Testis (tissue), 3 donors: ENCODE data around the gene SERPINA1. TPM values are rescaled to one million over a fixed set of nuclear protein-coding genes. Genes with fewer than 3 reads are reported as not detected.

Source experiments
- DNase-seq: peaks from one replicate; pipeline ENCODE4 v3.0.0-alpha.2; 2019
- H3K27ac ChIP-seq, 2 donors: fragments of 200-600 bp; sonication (generic); one replicate each; pipeline ENCODE4 v1.5.1; 2019
- H3K27me3 ChIP-seq: fragments of 200-600 bp; sonication (generic); one replicate; pipeline ENCODE4 v1.5.1; 2019
- H3K36me3 ChIP-seq: fragments of 200-600 bp; sonication (generic); one replicate; pipeline ENCODE4 v1.5.1; 2017; ENCODE audit warnings: low read depth; ENCODE audit errors: missing control alignments
- H3K4me1 ChIP-seq: fragments of 200-600 bp; sonication (generic); one replicate; pipeline ENCODE4 v1.5.1; 2019
- H3K4me3 ChIP-seq, 2 donors: fragments of 200-600 bp; sonication (generic); one replicate each; pipeline ENCODE4 v1.5.1; 2017 to 2019
- H3K9me3 ChIP-seq: fragments of 200-600 bp; sonication (generic); one replicate; pipeline ENCODE4 v1.5.1; 2017
- POLR2A ChIP-seq: fragments of 450-650 bp; IDR thresholded peaks from one replicate; pipeline ENCODE4 v1.6.1; 2017; ENCODE audit warnings: antibody characterized with exemption, mild to moderate bottlenecking, moderate library complexity
- whole genome bisulfite sequencing, 2 donors: methylation state at CpG; one replicate each; pipeline ENCODE4 v1.1.5; 2018; 5-methylcytosine and 5-hydroxymethylcytosine counted together
- intact Hi-C: fragments of 100-400 bp; cut with DNase I; formaldehyde crosslinking; loops from one replicate; pipeline ENCODE4 v1.15.1; 2023; ENCODE audit warnings: low total_unique reads
- polyA plus RNA-seq: library from polyadenylated mRNA; stranded (reverse); fragments of 350-450 nt; fragmentation: Illumina TruSeq; extraction: RNeasy Lipid Tissue Mini Kit (QIAGEN cat#74804); gene quantifications from one replicate; pipeline ENCODE4 v1.2.3, GENCODE V29; 2014; ENCODE audit warnings: low read depth, low replicate concordance; ENCODE audit not compliant: insufficient read depth
- total RNA-seq, 2 donors: library from RNA; depleted of rRNA; stranded (reverse); fragments of >200 nt; gene quantifications; one replicate each; pipeline ENCODE4 v1.2.3, GENCODE V29; 2016
- TF ChIP-seq, protein P1 (sequence below), 3 experiments: fragments of 450-650 bp in 2 of 3; fragments of 200-600 bp in 1 of 3; sonication (generic) in 1 of 3; IDR thresholded peaks; one replicate each; pipeline ENCODE4 v1.5.1; 2016 to 2019; ENCODE audit warnings: antibody characterized with exemption in 3 of 3, mild to moderate bottlenecking in 2 of 3, moderate library complexity in 1 of 3

SERPINA1 gene
- total and polyA plus RNA-seq, 3 donors from 2014 or later = 1.0 to 123 (median 2.2) TPM

DNA sequence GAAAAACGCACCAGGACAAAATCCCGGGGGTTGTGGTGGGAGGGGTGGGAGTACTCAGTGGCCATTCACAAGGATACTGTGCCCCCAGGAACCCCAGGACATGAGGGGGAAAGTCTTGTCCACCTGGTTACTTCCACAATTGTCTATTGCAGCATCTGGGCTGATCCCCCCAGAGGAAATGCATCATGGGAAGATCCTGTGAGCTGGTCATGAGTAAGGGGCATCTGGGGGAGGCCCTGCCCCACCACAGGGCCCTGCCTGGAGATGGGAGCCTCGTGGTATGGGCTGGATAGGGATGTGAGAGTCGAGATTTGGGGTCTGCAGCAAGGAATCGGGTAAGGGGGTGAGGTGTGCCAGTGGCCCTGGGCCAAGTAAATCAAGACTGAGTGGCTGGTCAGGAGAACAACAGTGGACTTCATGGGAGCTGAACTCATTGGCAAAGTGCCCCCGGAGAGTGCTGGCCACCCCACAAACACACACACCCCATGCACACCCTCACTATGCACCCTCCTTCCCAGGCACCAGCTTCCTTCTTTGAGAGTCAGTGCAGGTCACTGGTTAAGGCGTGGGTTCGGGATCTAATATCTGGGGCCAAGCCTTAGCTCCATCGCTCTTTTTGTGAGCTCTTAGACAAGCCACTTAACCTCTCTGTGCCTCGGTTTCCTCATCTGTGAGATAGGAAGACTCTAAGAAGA, 3.0 kb upstream of the SERPINA1 start:
- WGBS, 2 donors = 87 to 93% methylated on average over 9 to 10 of the region's 10 CpGs
- no peaks in the 10 kb centered on the region for H3K9me3 ChIP-seq
- H3K27ac ChIP-seq = no peak overlapping the region
- no peaks in the 10 kb centered on the region for H3K27me3 ChIP-seq
- no peaks in the 10 kb centered on the region for H3K36me3 ChIP-seq
- DNase-seq = no peak
- no peaks in the 10 kb centered on the region for H3K4me1 ChIP-seq
- H3K4me3 ChIP-seq = no peak overlapping the region
- TF ChIP-seq POLR2A = no peak
- intact Hi-C loops = no loop called here

- intact Hi-C loops = no loop called here
- no peak overlapping the region for H3K27ac ChIP-seq
- no peak overlapping the region for H3K4me3 ChIP-seq
- WGBS, 2 donors = 38 to 63% methylated on average over 2 to 12 of the region's 12 CpGs
- DNase-seq = peak; percentile 44
- H3K9me3 ChIP-seq = no peaks in the 10 kb centered on the region
- H3K36me3 ChIP-seq = no peaks in the 10 kb centered on the region
- H3K4me1 ChIP-seq = no peaks in the 10 kb centered on the region
- TF ChIP-seq, protein P1, sequence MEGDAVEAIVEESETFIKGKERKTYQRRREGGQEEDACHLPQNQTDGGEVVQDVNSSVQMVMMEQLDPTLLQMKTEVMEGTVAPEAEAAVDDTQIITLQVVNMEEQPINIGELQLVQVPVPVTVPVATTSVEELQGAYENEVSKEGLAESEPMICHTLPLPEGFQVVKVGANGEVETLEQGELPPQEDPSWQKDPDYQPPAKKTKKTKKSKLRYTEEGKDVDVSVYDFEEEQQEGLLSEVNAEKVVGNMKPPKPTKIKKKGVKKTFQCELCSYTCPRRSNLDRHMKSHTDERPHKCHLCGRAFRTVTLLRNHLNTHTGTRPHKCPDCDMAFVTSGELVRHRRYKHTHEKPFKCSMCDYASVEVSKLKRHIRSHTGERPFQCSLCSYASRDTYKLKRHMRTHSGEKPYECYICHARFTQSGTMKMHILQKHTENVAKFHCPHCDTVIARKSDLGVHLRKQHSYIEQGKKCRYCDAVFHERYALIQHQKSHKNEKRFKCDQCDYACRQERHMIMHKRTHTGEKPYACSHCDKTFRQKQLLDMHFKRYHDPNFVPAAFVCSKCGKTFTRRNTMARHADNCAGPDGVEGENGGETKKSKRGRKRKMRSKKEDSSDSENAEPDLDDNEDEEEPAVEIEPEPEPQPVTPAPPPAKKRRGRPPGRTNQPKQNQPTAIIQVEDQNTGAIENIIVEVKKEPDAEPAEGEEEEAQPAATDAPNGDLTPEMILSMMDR (IDR thresholded peaks at IDR 0.05) = no peak
- no peak for TF ChIP-seq POLR2A
- no peaks in the 10 kb centered on the region for H3K27me3 ChIP-seq
Measured at GRCh38 chr14:94390372-94391086, 2.1 kb upstream of the SERPINA1 start.

GRCh38 chr14:94389731-94390371, 1.4 kb upstream of the SERPINA1 start:
- intact Hi-C loops = no loop called here
- no peak overlapping the region for H3K4me3 ChIP-seq
- H3K27me3 ChIP-seq = no peaks in the 10 kb centered on the region
- no peak overlapping the region for H3K27ac ChIP-seq
- TF ChIP-seq POLR2A = no peak
- TF ChIP-seq, protein P1 (IDR thresholded peaks at IDR 0.05) = no peak
- 77 to 84% methylated on average over 8 to 10 of the region's 10 CpGs for WGBS, 2 donors
- H3K36me3 ChIP-seq = no peaks in the 10 kb centered on the region
- H3K4me1 ChIP-seq = peaks cover 3% of the 10 kb centered on the region
- no peaks in the 10 kb centered on the region for H3K9me3 ChIP-seq
- DNase-seq = no peak

- Histone ChIP-seq H3K4me1 (peaks cover 9% of the 10 kb centered on the region), H3K9me3 (no peaks in the 10 kb centered on the region), H3K27me3 (no peaks in the 10 kb centered on the region), H3K27ac (no peak overlapping the region), H3K36me3 (no peaks in the 10 kb centered on the region), H3K4me3 (no peak overlapping the region)
- WGBS, 2 donors = 93 to 98% methylated on average over 4 to 5 of the region's 5 CpGs
- DNase-seq = no peak
- intact Hi-C loops = no loop called here
- TF ChIP-seq, protein P1 (IDR thresholded peaks at IDR 0.05) = no peak
- no peak for TF ChIP-seq POLR2A
Measured at GRCh38 chr14:94389104-94389469, 685 bp upstream of the SERPINA1 start.

DNA sequence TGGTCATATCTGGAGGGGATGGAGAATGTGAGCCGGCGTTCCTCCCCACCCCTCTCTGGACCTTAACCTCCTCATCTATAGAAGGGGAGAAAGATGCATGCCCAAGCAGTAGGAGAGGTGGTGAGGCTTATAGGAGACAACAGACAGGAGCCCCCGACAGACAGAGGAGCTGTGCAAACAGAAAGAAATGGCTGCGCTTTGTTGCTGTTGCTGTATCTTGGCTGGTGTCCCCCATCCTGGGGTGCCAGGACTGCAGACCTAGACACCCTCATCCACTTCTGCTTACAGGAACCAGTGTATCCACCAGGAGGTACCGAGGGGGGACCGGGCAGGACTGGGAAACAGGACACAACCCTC, 397 bp downstream of the SERPINA1 start:
- no peaks in the 10 kb centered on the region for H3K9me3 ChIP-seq
- TF ChIP-seq, protein P1 (IDR thresholded peaks at IDR 0.05) = no peak
- TF ChIP-seq POLR2A = no peak
- H3K4me3 ChIP-seq = no peak overlapping the region
- no peak overlapping the region for H3K27ac ChIP-seq
- DNase-seq = no peak
- H3K27me3 ChIP-seq = no peaks in the 10 kb centered on the region
- intact Hi-C loops = no loop called here
- H3K4me1 ChIP-seq = peaks cover 9% of the 10 kb centered on the region
- H3K36me3 ChIP-seq = no peaks in the 10 kb centered on the region
- 80 to 82% methylated on average over 6 of the region's 6 CpGs for WGBS, 2 donors
